Stimulated activated CD8-positive, alpha-beta memory T cell treated with anti-CD3 and anti-CD28 coated beads, Interleukin-2, amount 100 ng/mL, for 1 hour (primary cell): ENCODE measurements around the gene TWIST2.

Experiments
- DNase-seq, 2 donors: peaks; one replicate each; pipeline ENCODE4 v3.0.0-alpha.2; 2020; ENCODE audit warnings: low read depth in 2 of 2

The TWIST2 gene

GRCh38 chr2:238847841-238848690 is at the start of gene TWIST2:
TWIST2 (plus strand) TSS chr2:238848085; CDS start chr2:238848216, 131 bp downstream.
- no peak for DNase-seq

GRCh38 chr2:238801791-238802190 is 46.1 kb upstream of the TWIST2 start:
- no peak for DNase-seq

GRCh38 chr2:238802957-238803356 is 44.9 kb upstream of the TWIST2 start:
- DNase-seq: no peak

- no peak for DNase-seq
Observed at GRCh38 chr2:238803996-238804870, 43.7 kb upstream of the TWIST2 start.

GRCh38 chr2:238808761-238809160 is 39.1 kb upstream of the TWIST2 start:
- no peak for DNase-seq

GRCh38 chr2:238810321-238810720 is 37.6 kb upstream of the TWIST2 start:
- no peak for DNase-seq

- DNase-seq: no peak
Observed at GRCh38 chr2:238811293-238811692, 36.6 kb upstream of the TWIST2 start.

GRCh38 chr2:238811759-238812158 is 36.1 kb upstream of the TWIST2 start:
- no peak for DNase-seq

GRCh38 chr2:238813109-238813508 is 34.8 kb upstream of the TWIST2 start:
- no peak for DNase-seq

- no peak for DNase-seq
Observed at GRCh38 chr2:238814815-238815214, 33.1 kb upstream of the TWIST2 start.

- no peak for DNase-seq
Observed at GRCh38 chr2:238816291-238816690, 31.6 kb upstream of the TWIST2 start.

GRCh38 chr2:238817382-238817781 is 30.5 kb upstream of the TWIST2 start:
- DNase-seq: no peak

GRCh38 chr2:238817891-238818290 is 30.0 kb upstream of the TWIST2 start:
- no peak for DNase-seq

GRCh38 chr2:238818561-238818960 is 29.3 kb upstream of the TWIST2 start:
- DNase-seq: no peak

- DNase-seq: no peak
Observed at GRCh38 chr2:238820197-238820596, 27.7 kb upstream of the TWIST2 start.

- no peak for DNase-seq
Observed at GRCh38 chr2:238820916-238821315, 27.0 kb upstream of the TWIST2 start.

- no peak for DNase-seq
Observed at GRCh38 chr2:238821391-238821790, 26.5 kb upstream of the TWIST2 start.

GRCh38 chr2:238821944-238822670 is 25.8 kb upstream of the TWIST2 start:
- DNase-seq: no peak

- no peak for DNase-seq
Observed at GRCh38 chr2:238822955-238823354, 24.9 kb upstream of the TWIST2 start.

GRCh38 chr2:238831177-238831576 is 16.7 kb upstream of the TWIST2 start:
- no peak for DNase-seq

- DNase-seq: no peak
Observed at GRCh38 chr2:238834982-238835381, 12.9 kb upstream of the TWIST2 start.

GRCh38 chr2:238835726-238836301 is 12.1 kb upstream of the TWIST2 start:
- no peak for DNase-seq
